ENCODE results near the gene EBF3. TPM values are rescaled to one million over a fixed set of nuclear protein-coding genes. Genes with fewer than 3 reads are reported as not detected.

Gene EBF3
- total and polyA plus RNA-seq, 2 donors (not counting 3 experiments of a cell fraction or from before 2014, with no cell fraction given) = 0.92 to 2.7 TPM

DNA sequence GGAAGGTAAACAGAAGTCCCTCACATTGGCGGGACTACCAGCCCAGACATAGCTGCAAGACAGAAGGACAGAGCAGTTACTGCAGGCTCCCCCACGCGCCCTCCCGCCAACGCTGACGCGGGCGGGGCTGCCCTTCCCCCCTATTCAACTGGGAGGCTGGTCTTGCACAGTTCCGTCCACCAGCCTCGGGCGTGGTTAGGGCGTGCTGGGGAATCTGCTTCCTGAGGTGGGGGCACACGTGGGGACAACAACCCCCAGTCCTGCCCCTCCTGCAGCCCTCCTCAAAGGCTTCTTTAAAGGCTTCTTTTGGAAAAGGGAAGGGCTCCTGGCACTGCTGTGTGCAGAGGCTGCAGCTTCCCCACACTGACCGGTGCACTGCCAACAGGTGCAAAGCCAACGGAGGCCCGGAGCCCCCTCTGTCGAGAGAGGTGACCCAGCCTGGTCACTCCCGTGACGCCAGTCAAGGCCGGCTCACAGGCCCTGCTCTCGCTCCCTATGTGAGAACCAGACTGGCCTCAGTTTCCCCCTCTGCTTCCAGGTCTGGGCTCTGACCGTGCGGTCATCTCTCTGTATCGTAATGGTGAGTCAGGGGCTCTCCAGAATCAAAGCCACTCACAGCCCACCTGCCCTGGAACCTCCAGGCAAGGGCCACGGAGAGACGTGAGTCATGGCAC lies 126.0 kb downstream of the EBF3 start:
- ChIA-PET CTCF (no interaction called here), POLR2A (no interaction called here)
- H3K36me3 ChIP-seq (ENCODE audit: control insufficient read depth in 2 of 2, extremely low read depth in 1 of 2, insufficient read depth in 2 of 2, low read length in 2 of 2) = no peaks in the 10 kb centered on the region
- no peak overlapping the region for H3K9ac ChIP-seq (replicated peaks; ENCODE audit: extremely low read depth, insufficient read depth, low read length)
- H3K79me2 ChIP-seq (ENCODE audit: control insufficient read depth, insufficient read depth, low read length) = no peaks in the 10 kb centered on the region
- H3K4me2 ChIP-seq (ENCODE audit: insufficient read depth, low read length) = no peak overlapping the region
- no peaks in the 10 kb centered on the region for H4K20me1 ChIP-seq (replicated peaks; ENCODE audit: control insufficient read depth, extremely low read depth, insufficient read depth, low read length)
- dilution Hi-C loops (cut with MboI; ENCODE audit: extremely low pct_ligation_motif_present, low sequenced_read_pairs) = no loop called here
- H2AFZ ChIP-seq (ENCODE audit: low read depth, low read length) = no peak overlapping the region
- no TSS peak for BruUV-seq (replicated peaks)
- TF ChIP-seq POLR2AphosphoS5 (IDR thresholded peaks at IDR 0.05; ENCODE audit: insufficient read depth, low read depth, low read length) = no peak
- TF ChIP-seq EZH2 (IDR thresholded peaks at IDR 0.05; ENCODE audit: borderline replicate concordance, low read depth, low read length, severe bottlenecking) = no peak
- TF ChIP-seq, protein P1, sequence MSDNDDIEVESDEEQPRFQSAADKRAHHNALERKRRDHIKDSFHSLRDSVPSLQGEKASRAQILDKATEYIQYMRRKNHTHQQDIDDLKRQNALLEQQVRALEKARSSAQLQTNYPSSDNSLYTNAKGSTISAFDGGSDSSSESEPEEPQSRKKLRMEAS (IDR thresholded peaks at IDR 0.05; ENCODE audit: insufficient read depth, insufficient read length) = no peak
- TF ChIP-seq, protein P2, sequence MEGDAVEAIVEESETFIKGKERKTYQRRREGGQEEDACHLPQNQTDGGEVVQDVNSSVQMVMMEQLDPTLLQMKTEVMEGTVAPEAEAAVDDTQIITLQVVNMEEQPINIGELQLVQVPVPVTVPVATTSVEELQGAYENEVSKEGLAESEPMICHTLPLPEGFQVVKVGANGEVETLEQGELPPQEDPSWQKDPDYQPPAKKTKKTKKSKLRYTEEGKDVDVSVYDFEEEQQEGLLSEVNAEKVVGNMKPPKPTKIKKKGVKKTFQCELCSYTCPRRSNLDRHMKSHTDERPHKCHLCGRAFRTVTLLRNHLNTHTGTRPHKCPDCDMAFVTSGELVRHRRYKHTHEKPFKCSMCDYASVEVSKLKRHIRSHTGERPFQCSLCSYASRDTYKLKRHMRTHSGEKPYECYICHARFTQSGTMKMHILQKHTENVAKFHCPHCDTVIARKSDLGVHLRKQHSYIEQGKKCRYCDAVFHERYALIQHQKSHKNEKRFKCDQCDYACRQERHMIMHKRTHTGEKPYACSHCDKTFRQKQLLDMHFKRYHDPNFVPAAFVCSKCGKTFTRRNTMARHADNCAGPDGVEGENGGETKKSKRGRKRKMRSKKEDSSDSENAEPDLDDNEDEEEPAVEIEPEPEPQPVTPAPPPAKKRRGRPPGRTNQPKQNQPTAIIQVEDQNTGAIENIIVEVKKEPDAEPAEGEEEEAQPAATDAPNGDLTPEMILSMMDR (IDR thresholded peaks at IDR 0.05; ENCODE audit: extremely low read depth in 1 of 2, insufficient read depth in 1 of 2, low read depth in 1 of 2, low read length in 2 of 2) = no peak
- no peak for TF ChIP-seq MYC (IDR thresholded peaks at IDR 0.05; ENCODE audit: low read depth, low read length)
- no peak for TF ChIP-seq POLR2A (IDR thresholded peaks at IDR 0.05; ENCODE audit: low read depth, low read length)
- TF ChIP-seq JUN (IDR thresholded peaks at IDR 0.05; ENCODE audit: borderline replicate concordance, insufficient read depth, insufficient read length, low read depth) = no peak
- H3K27ac ChIP-seq (ENCODE audit: insufficient read depth, low read depth, low read length) = no peak overlapping the region
- DNase-seq (ENCODE audit: low read depth, low spot score) (no peak), FAIRE-seq (no peak)
- no peaks in the 10 kb centered on the region for H3K9me1 ChIP-seq (replicated peaks; ENCODE audit: control insufficient read depth, extremely low read depth, insufficient read depth, low read length)
- intact Hi-C loops (cut with micrococcal nuclease) = no loop called here
- H3K4me3 ChIP-seq (replicated peaks in 1 of 3; ENCODE audit: insufficient read depth in 1 of 3, low read depth in 1 of 3, low read length in 3 of 3) = no peak overlapping the region
- H3K4me1 ChIP-seq (ENCODE audit: control insufficient read depth, extremely low read depth, insufficient read depth, low read length) = no peaks in the 10 kb centered on the region
- H3K27me3 ChIP-seq (ENCODE audit: control insufficient read depth in 2 of 2, insufficient read depth in 2 of 2, low read length in 2 of 2) = no peaks in the 10 kb centered on the region
- H3K9me3 ChIP-seq (replicated peaks; ENCODE audit: control insufficient read depth, insufficient read depth, low read length) = peaks cover 2% of the 10 kb centered on the region
